ENCODE measurements around the gene FOXP1. TPM values are rescaled to one million over a fixed set of nuclear protein-coding genes. Genes with fewer than 3 reads are reported as not detected.

The FOXP1 gene
- total and polyA plus RNA-seq, 9 of the 15 experiments (the other 6 are each of a cell fraction or from before 2014, with no cell fraction given): 7.7 to 34.5 (median 13.7) TPM

DNA sequence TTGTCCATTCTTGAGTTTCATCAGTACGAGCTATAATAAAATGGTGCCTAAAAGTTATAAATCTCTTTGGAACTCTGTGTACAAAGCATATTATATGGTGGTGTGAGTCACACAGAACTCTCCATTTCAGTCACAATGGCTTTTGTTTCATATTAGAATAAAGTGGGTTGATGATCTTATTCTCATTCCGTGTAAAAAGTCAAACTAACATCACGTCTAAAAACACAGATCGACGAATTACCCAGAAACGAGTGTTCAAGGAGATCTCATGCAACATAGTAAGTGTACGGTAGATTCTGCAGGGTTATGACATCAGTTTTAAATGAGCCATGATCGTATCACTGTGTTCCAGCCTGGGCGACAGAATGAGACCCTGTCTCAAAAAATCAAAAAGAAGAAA, 122.4 kb downstream of the FOXP1 start:
- Histone ChIP-seq H2AFZ (ENCODE audit: low read depth, low read length) (no peak overlapping the region), H3K36me3 (ENCODE audit: control insufficient read depth, insufficient read depth, low read length) (no peaks in the 10 kb centered on the region), H3K27me3 (ENCODE audit: control insufficient read depth in 2 of 2, insufficient read depth in 2 of 2, low read length in 2 of 2) (no peaks in the 10 kb centered on the region), H3K9me1 (ENCODE audit: control insufficient read depth, insufficient read depth, low read length) (no peaks in the 10 kb centered on the region), H3K79me2 (ENCODE audit: control insufficient read depth, insufficient read depth, low read length) (no peaks in the 10 kb centered on the region), H3K4me3 (no peak overlapping the region), H3K4me1 (replicated peaks in 1 of 2; ENCODE audit: control insufficient read depth in 2 of 2, insufficient read depth in 2 of 2, low read length in 2 of 2) (peaks cover 0 to 4% of the 10 kb centered on the region in 2 experiments; a peak in 3 of 5 replicates), H3K9ac (ENCODE audit: insufficient read depth in 1 of 2, low read depth in 2 of 2, low read length in 2 of 2) (no peak overlapping the region), H4K20me1 (replicated peaks; ENCODE audit: control insufficient read depth, insufficient read depth, low read length) (no peaks in the 10 kb centered on the region), H3K4me2 (ENCODE audit: insufficient read depth, low read length) (no peak overlapping the region), H3K9me3 (replicated peaks; ENCODE audit: control insufficient read depth, insufficient read depth, low read depth, low read length) (no peaks in the 10 kb centered on the region), H3K27ac (ENCODE audit: extremely low read depth, low read depth, low read length) (no peak overlapping the region)
- no peak for DNase-seq (ENCODE audit: extremely low read depth in 1 of 4, low spot score in 3 of 4)
- in situ Hi-C loops (cut with MboI) (no loop called here), intact Hi-C loops (cut with micrococcal nuclease) (no loop called here)
- WGBS (ENCODE audit: insufficient coverage, low coverage, missing lambda C conversion rate): 67% methylated on average over 8 of the region's 9 CpGs
- POLR2A ChIA-PET: interaction anchor here (0.7 kb wide), 1 partner anchor 1454 kb away, joined by 3 read pairs; no protein-coding TSS in a partner anchor
- FAIRE-seq: no peak
- TF ChIP-seq, protein P1, sequence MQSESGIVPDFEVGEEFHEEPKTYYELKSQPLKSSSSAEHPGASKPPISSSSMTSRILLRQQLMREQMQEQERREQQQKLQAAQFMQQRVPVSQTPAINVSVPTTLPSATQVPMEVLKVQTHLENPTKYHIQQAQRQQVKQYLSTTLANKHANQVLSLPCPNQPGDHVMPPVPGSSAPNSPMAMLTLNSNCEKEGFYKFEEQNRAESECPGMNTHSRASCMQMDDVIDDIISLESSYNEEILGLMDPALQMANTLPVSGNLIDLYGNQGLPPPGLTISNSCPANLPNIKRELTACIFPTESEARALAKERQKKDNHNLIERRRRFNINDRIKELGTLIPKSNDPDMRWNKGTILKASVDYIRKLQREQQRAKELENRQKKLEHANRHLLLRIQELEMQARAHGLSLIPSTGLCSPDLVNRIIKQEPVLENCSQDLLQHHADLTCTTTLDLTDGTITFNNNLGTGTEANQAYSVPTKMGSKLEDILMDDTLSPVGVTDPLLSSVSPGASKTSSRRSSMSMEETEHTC (IDR thresholded peaks at IDR 0.05): no peak
- TF ChIP-seq STAG1 (CRISPR knock-in tag; IDR thresholded peaks at IDR 0.05; ENCODE audit: borderline replicate concordance): no peak
- TF ChIP-seq ZKSCAN8 (CRISPR knock-in tag; IDR thresholded peaks at IDR 0.05): no peak
- TF ChIP-seq, protein P2, sequence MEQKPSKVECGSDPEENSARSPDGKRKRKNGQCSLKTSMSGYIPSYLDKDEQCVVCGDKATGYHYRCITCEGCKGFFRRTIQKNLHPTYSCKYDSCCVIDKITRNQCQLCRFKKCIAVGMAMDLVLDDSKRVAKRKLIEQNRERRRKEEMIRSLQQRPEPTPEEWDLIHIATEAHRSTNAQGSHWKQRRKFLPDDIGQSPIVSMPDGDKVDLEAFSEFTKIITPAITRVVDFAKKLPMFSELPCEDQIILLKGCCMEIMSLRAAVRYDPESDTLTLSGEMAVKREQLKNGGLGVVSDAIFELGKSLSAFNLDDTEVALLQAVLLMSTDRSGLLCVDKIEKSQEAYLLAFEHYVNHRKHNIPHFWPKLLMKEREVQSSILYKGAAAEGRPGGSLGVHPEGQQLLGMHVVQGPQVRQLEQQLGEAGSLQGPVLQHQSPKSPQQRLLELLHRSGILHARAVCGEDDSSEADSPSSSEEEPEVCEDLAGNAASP (IDR thresholded peaks at IDR 0.05): no peak
- TF ChIP-seq ZNF586 (CRISPR knock-in tag; conservative IDR thresholded peaks at IDR 0.05): no peak
- no peak for TF ChIP-seq PPARD (CRISPR knock-in tag; IDR thresholded peaks at IDR 0.05)
- TF ChIP-seq, protein P3, sequence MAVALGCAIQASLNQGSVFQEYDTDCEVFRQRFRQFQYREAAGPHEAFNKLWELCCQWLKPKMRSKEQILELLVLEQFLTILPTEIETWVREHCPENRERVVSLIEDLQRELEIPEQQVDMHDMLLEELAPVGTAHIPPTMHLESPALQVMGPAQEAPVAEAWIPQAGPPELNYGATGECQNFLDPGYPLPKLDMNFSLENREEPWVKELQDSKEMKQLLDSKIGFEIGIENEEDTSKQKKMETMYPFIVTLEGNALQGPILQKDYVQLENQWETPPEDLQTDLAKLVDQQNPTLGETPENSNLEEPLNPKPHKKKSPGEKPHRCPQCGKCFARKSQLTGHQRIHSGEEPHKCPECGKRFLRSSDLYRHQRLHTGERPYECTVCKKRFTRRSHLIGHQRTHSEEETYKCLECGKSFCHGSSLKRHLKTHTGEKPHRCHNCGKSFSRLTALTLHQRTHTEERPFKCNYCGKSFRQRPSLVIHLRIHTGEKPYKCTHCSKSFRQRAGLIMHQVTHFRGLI (CRISPR knock-in tag; IDR thresholded peaks at IDR 0.05): no peak
- TF ChIP-seq RAD21 (CRISPR knock-in tag; conservative IDR thresholded peaks at IDR 0.05 in 1 of 2, IDR thresholded peaks at IDR 0.05 in 1 of 2): no peak
- TF ChIP-seq ZNF3 (CRISPR knock-in tag; IDR thresholded peaks at IDR 0.05): no peak
- TF ChIP-seq, protein P4, sequence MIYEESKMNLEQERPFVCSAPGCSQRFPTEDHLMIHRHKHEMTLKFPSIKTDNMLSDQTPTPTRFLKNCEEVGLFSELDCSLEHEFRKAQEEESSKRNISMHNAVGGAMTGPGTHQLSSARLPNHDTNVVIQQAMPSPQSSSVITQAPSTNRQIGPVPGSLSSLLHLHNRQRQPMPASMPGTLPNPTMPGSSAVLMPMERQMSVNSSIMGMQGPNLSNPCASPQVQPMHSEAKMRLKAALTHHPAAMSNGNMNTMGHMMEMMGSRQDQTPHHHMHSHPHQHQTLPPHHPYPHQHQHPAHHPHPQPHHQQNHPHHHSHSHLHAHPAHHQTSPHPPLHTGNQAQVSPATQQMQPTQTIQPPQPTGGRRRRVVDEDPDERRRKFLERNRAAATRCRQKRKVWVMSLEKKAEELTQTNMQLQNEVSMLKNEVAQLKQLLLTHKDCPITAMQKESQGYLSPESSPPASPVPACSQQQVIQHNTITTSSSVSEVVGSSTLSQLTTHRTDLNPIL (CRISPR knock-in tag; IDR thresholded peaks at IDR 0.05): no peak
- no peak for TF ChIP-seq CHD2 (IDR thresholded peaks at IDR 0.05; ENCODE audit: low read depth, low read length)
- TF ChIP-seq SIRT6 (IDR thresholded peaks at IDR 0.05; ENCODE audit: low read depth, low read length): no peak
- CTCF ChIA-PET (ENCODE audit: low intra/inter-chr PET ratio): no interaction called here
- no peak for ATAC-seq
- BruUV-seq (replicated peaks): no TSS peak
